ENCODE data around the gene IL1RAPL1.
"Not testable (repeated sequence)": the region's sequence is repeated elsewhere in the genome, so short reads cannot be mapped to it uniquely, and the experiment has no call there.

Gene IL1RAPL1

GRCh38 chrX:29110041-29110440, 522.8 kb downstream of the IL1RAPL1 start:
- no peak for TF ChIP-seq POLR2A (IDR thresholded peaks at IDR 0.05; ENCODE audit: low read depth, low read length)
- FAIRE-seq (no peak), DNase-seq (ENCODE audit: insufficient read length, low spot score) (no peak)

DNA sequence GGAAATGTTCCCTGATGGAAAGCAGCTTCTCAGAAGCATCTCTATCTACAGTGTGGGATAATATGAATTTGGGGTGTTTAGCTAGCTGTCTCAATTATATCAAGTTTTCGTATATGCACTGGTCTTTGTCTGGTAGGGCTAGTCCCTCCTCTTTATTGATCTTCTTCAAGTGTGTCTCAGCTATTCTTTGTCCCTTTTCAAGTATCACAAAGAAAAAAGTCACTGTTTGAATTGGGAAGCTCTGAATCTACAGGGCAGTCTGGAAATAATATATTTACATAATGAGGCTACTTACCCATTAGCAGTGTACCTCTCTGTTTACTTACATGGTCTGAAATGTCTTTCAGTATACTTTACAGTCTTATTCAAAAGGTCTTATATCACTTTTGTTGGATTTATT, 526.0 kb downstream of the IL1RAPL1 start:
- DNase-seq (ENCODE audit: insufficient read length, low spot score) (no peak), FAIRE-seq (no peak)
- no peak for TF ChIP-seq POLR2A (IDR thresholded peaks at IDR 0.05; ENCODE audit: low read depth, low read length)

DNA sequence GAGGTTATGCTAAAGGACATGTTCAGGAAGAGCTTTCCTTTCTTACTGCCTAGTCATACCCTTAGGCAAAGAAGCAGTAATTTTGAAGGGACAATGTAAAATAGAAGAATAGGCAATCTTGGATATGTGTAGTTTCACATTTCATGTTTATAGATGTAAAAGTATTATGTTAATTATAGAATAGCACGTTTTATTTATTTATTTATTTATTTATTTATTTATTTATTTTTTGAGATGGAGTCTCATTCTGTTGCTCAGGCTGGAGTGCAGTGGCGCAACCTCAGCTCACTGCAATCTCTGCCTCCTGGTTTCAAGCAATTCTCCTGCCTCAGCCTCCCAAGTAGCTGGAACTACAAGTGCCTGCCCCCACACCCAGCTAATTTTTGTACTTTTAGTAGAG, 535.6 kb downstream of the IL1RAPL1 start:
- not testable (repeated sequence) for DNase-seq (ENCODE audit: insufficient read length, low spot score); FAIRE-seq

DNA sequence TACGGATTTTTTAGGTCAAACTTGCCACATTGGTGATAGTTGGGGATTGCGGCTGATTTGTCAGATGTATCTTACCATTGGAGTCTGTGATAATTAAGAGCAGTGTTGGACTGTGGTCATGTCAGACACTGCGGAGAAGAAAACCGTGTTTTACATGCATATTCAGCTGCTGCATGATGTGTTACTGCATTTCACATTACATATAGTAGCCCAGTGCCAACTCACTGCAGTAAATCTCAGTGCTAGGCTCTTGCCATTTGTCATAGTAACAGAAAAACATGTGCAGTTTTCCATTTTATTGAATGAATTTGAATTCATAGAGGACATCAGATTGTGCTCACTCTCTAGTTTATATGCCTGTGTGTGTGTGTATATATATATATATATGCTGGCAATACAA, 543.7 kb downstream of the IL1RAPL1 start:
- no peak for DNase-seq (ENCODE audit: insufficient read length, low spot score)
- no peak for FAIRE-seq
- TF ChIP-seq POLR2A (IDR thresholded peaks at IDR 0.05; ENCODE audit: low read depth, low read length) = no peak

GRCh38 chrX:29136904-29137303, 549.7 kb downstream of the IL1RAPL1 start:
- DNase-seq (ENCODE audit: insufficient read length, low spot score) (no peak), FAIRE-seq (no peak)
- no peak for TF ChIP-seq POLR2A (IDR thresholded peaks at IDR 0.05; ENCODE audit: low read depth, low read length)

GRCh38 chrX:29138003-29138402, 550.8 kb downstream of the IL1RAPL1 start:
- FAIRE-seq = no peak
- no peak for TF ChIP-seq POLR2A (IDR thresholded peaks at IDR 0.05; ENCODE audit: low read depth, low read length)
- no peak for DNase-seq (ENCODE audit: insufficient read length, low spot score)

DNA sequence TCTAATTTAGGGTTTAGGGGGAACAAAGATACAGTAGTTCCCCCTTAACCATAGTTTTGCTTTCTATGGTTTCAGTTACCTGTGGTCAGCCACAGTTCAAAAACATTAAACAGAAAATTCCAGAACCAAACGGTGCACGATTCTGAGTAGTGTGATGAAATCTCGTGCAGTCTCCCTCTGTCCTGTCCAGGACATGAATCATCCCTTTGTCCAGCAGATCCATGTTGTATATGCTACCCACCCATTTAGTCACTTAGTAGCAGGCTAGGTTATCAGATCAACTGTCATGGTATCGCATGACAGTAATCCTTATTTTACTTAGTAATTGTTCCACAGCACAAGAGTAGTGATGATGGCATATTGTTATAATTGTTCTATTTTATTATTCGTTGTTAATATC, 556.1 kb downstream of the IL1RAPL1 start:
- TF ChIP-seq POLR2A (IDR thresholded peaks at IDR 0.05; ENCODE audit: low read depth, low read length) = no peak
- FAIRE-seq (no peak), DNase-seq (ENCODE audit: insufficient read length, low spot score) (no peak)

GRCh38 chrX:29143756-29144155, 556.5 kb downstream of the IL1RAPL1 start:
- DNase-seq (ENCODE audit: insufficient read length, low spot score) = no peak
- no peak for FAIRE-seq
- no peak for TF ChIP-seq POLR2A (IDR thresholded peaks at IDR 0.05; ENCODE audit: low read depth, low read length)

DNA sequence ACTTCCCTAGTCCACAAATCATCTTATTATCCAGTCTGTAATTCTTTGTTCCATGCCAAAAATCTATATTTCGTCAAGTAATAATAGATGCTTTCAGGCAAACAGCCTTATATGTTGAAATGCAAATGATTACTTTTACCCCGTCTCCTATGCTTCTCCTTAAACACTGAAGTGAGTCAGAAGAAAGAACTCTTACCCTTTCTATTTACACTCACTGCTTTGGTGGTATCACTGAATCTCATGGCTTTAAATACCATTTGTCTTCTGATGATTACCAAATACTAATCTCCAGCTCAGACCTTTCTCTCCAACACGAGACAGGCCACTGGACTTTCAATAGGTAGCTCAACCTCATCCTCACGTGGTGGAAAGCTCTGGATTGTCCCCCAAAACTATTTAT, 558.1 kb downstream of the IL1RAPL1 start:
- DNase-seq (ENCODE audit: insufficient read length, low spot score) (no peak), FAIRE-seq (no peak)
- no peak for TF ChIP-seq POLR2A (IDR thresholded peaks at IDR 0.05; ENCODE audit: low read depth, low read length)

DNA sequence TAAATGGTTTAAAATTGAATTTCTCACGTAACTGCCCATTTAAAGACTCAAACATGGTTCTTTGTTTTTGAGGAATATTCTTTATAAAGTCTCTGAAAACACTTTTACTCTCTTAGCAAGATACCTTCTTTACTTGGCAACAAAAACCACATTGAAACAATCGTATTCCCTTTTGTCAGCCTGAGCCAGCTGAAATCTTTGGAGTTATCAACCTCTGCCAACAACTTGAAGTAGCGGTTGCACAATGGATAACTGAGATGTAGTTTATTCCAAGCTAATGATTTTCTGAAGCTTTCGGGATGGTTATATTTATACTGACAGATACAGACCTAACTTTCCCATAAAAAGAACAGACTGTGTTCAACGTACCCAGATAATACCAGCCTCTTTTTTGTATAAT, 561.3 kb downstream of the IL1RAPL1 start:
- FAIRE-seq (no peak), DNase-seq (ENCODE audit: insufficient read length, low spot score) (no peak)
- TF ChIP-seq POLR2A (IDR thresholded peaks at IDR 0.05; ENCODE audit: low read depth, low read length) = no peak

GRCh38 chrX:29155286-29155685, 568.0 kb downstream of the IL1RAPL1 start:
- no peak for FAIRE-seq
- no peak for DNase-seq (ENCODE audit: insufficient read length, low spot score)
- TF ChIP-seq POLR2A (IDR thresholded peaks at IDR 0.05; ENCODE audit: low read depth, low read length) = no peak

GRCh38 chrX:29172880-29173279, 585.6 kb downstream of the IL1RAPL1 start:
- FAIRE-seq = no peak
- peak; percentile 0 for DNase-seq (ENCODE audit: insufficient read length, low spot score)
- TF ChIP-seq POLR2A (IDR thresholded peaks at IDR 0.05; ENCODE audit: low read depth, low read length) = no peak

DNA sequence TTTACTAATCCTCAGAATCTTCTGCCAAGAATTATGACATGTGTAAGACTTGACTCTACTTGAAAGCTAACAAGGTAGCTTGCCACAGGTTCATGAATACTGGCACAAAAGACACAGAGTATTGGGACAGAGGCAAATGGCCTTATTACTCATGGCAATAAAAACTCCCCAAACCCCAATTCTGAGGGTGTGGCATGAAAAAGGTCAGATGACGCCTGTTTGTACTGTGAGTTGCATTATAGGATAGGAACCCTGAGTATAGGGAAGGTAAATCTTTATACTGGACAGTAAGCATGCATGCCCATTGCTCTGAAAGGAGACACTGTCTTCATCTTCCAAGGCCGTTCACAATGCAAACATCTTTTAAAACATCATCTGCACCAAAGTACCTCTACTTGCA, 600.0 kb downstream of the IL1RAPL1 start:
- no peak for DNase-seq (ENCODE audit: insufficient read length, low spot score)
- TF ChIP-seq POLR2A (IDR thresholded peaks at IDR 0.05; ENCODE audit: low read depth, low read length) = no peak
- no peak for FAIRE-seq

GRCh38 chrX:29196501-29196900, 609.3 kb downstream of the IL1RAPL1 start:
- no peak for TF ChIP-seq POLR2A (IDR thresholded peaks at IDR 0.05; ENCODE audit: low read depth, low read length)
- FAIRE-seq = no peak

DNA sequence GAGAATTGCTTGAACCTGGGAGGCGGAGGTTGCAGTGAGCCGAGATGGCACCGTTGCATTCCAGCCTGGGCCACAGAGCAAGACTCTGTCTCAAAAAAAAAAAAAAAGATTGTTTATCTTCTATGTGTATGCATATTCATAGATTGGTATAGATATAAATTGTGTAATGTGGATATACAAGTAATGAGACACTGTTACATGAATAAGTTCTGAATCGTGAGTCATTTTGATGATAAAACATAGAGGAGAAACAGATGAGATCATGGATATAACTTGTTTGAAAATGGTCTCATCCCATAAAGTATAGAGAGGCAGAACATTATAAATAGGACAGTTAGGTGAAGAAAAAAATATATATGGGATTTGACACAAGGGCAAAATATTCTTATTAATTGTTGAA, 628.0 kb downstream of the IL1RAPL1 start:
- DNase-seq (ENCODE audit: insufficient read length, low spot score) (no peak), FAIRE-seq (no peak)
- TF ChIP-seq POLR2A (IDR thresholded peaks at IDR 0.05; ENCODE audit: low read depth, low read length) = no peak

More at GRCh38 chrX:29196501-29196900, 609.3 kb downstream of the IL1RAPL1 start:
- DNase-seq (ENCODE audit: insufficient read length, low spot score) = no peak

GRCh38 chrX:29225670-29226069, 638.4 kb downstream of the IL1RAPL1 start:
- DNase-seq (ENCODE audit: insufficient read length, low spot score) (no peak), FAIRE-seq (no peak)
- TF ChIP-seq POLR2A (IDR thresholded peaks at IDR 0.05; ENCODE audit: low read depth, low read length) = no peak

All from H54 (cell line).